Measurements from ENCODE around the gene ACSS1.

DNA sequence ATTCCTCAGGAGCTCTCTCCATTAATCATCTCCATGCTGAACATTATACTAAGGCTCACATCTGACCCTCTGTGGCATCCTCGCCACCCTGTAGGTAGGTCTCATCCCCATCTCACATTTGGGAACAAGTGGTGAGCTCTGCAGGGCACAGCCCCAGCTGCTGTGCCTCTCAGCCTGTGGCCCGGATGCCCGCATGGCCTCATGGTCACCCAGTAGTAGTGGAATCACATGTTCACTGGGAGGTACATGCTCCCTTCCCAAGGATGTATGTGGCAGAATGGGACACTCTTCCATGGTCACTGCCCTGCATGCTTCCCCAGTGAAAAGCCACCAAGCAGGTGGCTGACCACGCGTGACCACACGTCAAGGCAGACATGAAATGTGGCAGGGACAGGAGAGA is 39.1 kb downstream of the ACSS1 start:
- TF ChIP-seq, protein P1, sequence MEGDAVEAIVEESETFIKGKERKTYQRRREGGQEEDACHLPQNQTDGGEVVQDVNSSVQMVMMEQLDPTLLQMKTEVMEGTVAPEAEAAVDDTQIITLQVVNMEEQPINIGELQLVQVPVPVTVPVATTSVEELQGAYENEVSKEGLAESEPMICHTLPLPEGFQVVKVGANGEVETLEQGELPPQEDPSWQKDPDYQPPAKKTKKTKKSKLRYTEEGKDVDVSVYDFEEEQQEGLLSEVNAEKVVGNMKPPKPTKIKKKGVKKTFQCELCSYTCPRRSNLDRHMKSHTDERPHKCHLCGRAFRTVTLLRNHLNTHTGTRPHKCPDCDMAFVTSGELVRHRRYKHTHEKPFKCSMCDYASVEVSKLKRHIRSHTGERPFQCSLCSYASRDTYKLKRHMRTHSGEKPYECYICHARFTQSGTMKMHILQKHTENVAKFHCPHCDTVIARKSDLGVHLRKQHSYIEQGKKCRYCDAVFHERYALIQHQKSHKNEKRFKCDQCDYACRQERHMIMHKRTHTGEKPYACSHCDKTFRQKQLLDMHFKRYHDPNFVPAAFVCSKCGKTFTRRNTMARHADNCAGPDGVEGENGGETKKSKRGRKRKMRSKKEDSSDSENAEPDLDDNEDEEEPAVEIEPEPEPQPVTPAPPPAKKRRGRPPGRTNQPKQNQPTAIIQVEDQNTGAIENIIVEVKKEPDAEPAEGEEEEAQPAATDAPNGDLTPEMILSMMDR (IDR thresholded peaks at IDR 0.05): no peak
- no peak for TF ChIP-seq ZFX (IDR thresholded peaks at IDR 0.05; ENCODE audit: borderline replicate concordance)
